Left kidney (tissue), 2 donors: Measurements from ENCODE around the gene CYP21A2. TPM values are rescaled to one million over a fixed set of nuclear protein-coding genes. Genes with fewer than 3 reads are reported as not detected.
"Not testable (repeated sequence)": the region's sequence is repeated elsewhere in the genome, so short reads cannot be mapped to it uniquely, and the experiment has no call there.

Source experiments
- DNase-seq: peaks from one replicate; pipeline ENCODE4 v3.0.0-alpha.2; 2013
- polyA plus RNA-seq: library from polyadenylated mRNA; unstranded; fragments of 120-200 nt; gene quantifications from one replicate; pipeline ENCODE4 v1.2.1, GENCODE V29; 2013; ENCODE audit not compliant: insufficient read length

The CYP21A2 gene
- polyA plus RNA-seq, 1 donor, result 0.55 TPM

DNA sequence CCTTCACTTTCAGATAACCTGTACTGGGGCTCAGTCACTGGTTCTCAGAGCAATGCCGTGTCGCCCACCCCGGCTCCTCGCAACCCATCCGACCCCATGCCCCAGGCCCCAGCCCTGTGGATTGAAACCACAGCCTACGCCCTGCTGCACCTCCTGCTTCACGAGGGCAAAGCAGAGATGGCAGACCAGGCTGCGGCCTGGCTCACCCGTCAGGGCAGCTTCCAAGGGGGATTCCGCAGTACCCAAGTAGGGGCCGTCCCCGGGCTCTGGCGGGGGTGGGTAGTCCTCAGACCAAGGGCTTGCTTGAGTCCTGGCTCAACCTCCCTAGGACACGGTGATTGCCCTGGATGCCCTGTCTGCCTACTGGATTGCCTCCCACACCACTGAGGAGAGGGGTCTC lies 8.7 kb upstream of the CYP21A2 start:
- DNase-seq, result not testable (repeated sequence)

DNA sequence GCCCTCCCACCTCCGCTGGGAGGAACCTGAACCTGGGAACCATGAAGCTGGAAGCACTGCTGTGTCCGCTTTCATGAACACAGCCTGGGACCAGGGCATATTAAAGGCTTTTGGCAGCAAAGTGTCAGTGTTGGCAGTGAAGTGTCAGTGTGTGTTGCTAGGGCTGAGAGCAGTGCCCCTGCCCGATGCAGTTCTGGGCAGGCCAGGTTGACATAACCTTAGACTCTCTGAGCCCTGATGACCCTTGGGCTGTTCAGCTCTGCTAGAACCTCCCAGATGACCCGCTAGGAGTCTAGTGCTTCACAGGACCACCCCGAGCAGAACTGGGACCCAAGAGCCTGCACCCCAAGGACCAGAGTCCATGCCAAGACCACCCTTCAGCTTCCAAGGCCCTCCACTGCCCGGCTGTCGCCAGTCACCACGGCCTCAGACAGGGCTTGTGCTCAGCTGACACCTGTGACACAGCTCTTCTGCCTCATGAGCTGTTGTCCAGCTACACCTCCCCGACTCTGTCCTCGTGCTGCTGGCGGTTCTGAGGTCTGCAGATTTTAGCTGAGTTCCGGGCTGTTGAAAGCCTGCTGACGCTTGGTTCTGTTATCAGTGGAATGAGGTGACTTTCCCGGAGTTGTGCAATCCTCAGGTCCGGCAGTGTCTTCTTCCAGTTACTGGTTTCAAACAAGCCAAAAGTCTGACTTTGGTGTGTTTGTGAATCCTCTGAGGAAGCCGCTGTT lies 2.8 kb upstream of the CYP21A2 start:
- not testable (repeated sequence) for DNase-seq

DNA sequence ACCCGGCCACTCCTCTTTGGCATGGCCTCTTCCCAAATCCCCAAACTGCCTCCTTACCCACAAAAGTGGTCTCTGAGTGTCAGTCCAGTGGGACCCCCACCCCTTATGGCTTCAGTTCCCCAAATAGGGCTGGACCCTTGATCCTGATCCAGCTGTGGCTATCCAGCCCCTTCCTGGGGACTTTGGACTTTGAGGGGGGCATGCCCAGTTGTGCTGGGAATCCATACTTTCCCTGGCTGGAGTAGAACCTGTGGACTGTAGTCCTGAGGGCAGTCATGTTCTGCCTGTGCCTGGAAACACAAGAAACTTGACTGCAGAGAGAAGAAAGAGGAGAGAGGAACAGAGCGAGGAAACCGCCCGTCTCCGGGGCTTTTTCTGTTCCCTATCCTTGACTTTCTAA lies 1.1 kb upstream of the CYP21A2 start:
- not testable (repeated sequence) for DNase-seq

DNA sequence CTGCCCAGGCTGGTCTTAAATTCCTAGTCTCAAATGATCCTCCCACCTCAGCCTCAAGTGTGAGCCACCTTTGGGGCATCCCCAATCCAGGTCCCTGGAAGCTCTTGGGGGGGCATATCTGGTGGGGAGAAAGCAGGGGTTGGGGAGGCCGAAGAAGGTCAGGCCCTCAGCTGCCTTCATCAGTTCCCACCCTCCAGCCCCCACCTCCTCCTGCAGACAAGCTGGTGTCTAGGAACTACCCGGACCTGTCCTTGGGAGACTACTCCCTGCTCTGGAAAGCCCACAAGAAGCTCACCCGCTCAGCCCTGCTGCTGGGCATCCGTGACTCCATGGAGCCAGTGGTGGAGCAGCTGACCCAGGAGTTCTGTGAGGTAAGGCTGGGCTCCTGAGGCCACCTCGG lies 663 bp downstream of the CYP21A2 start:
- not testable (repeated sequence) for DNase-seq

DNA sequence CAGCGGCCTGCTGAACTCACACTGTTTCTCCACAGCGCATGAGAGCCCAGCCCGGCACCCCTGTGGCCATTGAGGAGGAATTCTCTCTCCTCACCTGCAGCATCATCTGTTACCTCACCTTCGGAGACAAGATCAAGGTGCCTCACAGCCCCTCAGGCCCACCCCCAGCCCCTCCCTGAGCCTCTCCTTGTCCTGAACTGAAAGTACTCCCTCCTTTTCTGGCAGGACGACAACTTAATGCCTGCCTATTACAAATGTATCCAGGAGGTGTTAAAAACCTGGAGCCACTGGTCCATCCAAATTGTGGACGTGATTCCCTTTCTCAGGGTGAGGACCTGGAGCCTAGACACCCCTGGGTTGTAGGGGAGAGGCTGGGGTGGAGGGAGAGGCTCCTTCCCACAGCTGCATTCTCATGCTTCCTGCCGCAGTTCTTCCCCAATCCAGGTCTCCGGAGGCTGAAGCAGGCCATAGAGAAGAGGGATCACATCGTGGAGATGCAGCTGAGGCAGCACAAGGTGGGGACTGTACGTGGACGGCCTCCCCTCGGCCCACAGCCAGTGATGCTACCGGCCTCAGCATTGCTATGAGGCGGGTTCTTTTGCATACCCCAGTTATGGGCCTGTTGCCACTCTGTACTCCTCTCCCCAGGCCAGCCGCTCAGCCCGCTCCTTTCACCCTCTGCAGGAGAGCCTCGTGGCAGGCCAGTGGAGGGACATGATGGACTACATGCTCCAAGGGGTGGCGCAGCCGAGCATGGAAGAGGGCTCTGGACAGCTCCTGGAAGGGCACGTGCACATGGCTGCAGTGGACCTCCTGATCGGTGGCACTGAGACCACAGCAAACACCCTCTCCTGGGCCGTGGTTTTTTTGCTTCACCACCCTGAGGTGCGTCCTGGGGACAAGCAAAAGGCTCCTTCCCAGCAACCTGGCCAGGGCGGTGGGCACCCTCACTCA lies 1.4 kb downstream of the CYP21A2 start:
- DNase-seq, result not testable (repeated sequence)

DNA sequence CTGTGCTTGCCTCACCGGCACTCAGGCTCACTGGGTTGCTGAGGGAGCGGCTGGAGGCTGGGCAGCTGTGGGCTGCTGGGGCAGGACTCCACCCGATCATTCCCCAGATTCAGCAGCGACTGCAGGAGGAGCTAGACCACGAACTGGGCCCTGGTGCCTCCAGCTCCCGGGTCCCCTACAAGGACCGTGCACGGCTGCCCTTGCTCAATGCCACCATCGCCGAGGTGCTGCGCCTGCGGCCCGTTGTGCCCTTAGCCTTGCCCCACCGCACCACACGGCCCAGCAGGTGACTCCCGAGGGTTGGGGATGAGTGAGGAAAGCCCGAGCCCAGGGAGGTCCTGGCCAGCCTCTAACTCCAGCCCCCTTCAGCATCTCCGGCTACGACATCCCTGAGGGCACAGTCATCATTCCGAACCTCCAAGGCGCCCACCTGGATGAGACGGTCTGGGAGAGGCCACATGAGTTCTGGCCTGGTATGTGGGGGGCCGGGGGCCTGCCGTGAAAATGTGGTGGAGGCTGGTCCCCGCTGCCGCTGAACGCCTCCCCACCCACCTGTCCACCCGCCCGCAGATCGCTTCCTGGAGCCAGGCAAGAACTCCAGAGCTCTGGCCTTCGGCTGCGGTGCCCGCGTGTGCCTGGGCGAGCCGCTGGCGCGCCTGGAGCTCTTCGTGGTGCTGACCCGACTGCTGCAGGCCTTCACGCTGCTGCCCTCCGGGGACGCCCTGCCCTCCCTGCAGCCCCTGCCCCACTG lies 2.3 kb downstream of the CYP21A2 start:
- not testable (repeated sequence) for DNase-seq

DNA sequence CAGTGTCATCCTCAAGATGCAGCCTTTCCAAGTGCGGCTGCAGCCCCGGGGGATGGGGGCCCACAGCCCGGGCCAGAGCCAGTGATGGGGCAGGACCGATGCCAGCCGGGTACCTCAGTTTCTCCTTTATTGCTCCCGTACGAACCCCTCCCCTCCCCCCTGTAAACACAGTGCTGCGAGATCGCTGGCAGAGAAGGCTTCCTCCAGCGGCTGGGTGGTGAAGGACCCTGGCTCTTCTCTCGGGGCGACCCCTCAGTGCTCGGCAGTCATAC lies 2.8 kb downstream of the CYP21A2 start:
- not testable (repeated sequence) for DNase-seq

DNA sequence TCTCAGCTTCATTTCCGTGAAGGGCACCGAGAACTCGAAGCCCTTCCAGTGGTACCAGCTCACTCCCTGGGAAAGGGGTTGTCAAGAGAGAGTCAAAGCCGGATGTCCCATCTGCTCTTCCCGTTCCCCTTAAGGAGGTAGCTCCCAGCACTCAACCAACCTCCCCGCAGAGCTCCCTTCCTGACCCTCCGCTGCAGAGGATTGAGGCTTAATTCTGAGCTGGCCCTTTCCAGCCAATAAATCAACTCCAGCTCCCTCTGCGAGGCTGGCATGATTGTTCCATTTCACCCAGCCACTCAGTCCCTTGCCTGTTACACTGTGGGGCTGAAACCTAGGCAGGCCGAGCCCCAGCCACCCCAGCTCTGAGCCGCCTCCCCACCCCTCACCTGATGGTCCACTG lies 3.2 kb downstream of the CYP21A2 start:
- DNase-seq, result not testable (repeated sequence)

DNA sequence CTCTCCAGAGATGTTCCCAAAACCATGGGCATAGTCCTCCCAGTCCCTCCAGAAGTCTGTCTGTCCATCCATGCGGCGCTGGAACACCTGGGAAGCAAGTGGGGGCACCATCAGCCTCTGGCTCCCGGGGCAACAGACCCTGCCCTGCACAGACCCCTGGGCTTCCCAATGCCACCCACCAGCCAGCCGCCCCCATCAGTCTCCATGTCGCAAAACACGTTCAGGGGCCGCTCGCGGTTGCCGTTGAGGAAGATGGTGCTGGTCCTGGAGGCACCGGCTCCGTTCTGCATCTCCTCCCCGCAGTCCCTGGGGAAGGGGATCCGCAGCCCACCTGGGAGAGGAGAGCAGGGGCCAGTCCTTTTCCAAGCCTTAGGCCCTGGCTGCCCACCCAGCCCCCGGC lies 4.1 kb downstream of the CYP21A2 start:
- not testable (repeated sequence) for DNase-seq

DNA sequence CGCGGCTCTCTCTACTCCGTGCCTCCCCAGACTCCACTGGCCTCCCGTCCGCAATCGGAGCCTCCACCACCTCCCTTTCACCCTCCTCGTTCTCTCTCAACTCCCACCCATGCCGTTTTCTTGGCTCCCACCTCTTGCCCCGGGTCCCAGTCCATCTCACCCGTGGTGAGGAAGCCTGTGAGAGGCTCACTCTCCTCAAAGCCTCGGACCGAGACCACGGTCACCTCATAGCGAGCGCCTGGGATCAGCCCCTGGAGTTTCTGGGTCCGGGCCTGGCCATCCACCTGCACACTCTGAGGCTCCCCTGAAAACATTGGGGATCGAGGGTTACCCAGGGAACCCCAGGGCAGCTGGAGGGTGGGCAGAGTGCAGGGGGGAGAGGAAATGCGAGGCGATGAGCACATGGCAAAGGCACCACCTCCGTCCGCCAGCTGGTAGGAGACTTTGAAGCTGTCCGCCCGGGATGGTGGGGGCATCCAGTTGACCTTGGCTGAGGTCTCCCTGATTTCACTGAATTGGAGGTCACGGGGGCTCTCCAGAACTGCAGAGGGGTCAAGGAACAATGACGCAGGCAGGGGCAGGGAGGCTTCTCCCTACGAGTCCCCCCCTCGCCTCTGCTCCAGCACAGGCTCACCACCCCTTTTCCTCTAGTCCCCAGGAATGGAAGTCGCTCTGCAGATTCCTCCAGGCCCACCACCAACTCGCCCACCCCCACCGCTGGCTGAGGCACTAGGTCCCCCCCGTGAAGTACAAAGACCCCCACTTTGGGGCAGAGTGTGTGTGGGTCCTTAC lies 5.6 kb downstream of the CYP21A2 start:
- DNase-seq, result not testable (repeated sequence)

DNA sequence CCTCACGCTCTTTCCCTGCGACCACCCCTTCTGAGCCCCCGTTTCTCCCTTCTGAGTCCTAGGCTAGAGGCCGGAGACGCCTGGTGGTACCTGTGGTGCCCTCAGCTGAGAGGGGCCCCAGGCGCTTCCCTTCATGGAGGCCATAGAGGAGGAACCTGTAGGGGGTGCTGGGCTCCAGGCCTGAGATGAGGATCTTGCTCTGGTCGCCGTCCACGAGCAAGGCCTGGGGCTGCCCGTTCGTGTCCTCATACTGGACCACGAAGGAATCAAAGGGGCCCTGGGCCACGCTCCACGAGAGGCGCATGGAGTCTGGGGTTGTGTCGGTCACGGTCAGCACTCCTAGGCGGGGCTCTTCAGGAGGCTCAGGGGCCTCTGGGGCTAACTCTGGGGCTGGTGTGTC lies 6.7 kb downstream of the CYP21A2 start:
- DNase-seq, result not testable (repeated sequence)

DNA sequence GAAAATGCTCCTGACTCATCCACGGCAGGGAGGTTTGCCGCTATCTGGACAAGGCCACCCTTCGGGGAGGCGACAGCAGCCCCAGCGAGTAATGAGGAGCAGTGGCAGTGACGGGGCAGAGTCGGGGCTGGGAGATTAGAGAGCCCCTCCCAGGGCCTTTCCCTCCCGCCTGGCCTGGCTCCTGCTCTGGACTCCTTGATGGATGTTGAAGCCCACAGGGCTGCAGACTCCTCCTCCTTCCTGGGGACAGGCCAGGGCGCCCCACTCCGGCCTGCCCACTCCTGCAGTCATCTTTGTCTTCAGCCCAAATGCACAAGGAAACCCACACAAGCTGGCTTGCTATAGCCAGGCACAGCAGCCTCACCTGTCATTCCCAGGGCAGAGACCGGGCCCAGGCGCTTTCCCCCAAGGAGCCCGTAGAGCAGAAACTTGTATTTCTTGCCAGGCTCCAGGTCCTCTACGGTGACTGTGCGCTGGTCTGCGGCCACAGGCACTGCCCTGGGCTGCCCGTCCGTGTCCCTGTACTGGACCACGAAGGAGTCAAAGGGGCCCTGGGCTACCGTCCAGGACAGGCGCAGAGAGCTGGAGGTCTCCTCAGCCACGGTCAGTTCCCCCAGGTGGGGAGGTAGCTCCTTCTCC lies 7.7 kb downstream of the CYP21A2 start:
- no peak for DNase-seq

DNA sequence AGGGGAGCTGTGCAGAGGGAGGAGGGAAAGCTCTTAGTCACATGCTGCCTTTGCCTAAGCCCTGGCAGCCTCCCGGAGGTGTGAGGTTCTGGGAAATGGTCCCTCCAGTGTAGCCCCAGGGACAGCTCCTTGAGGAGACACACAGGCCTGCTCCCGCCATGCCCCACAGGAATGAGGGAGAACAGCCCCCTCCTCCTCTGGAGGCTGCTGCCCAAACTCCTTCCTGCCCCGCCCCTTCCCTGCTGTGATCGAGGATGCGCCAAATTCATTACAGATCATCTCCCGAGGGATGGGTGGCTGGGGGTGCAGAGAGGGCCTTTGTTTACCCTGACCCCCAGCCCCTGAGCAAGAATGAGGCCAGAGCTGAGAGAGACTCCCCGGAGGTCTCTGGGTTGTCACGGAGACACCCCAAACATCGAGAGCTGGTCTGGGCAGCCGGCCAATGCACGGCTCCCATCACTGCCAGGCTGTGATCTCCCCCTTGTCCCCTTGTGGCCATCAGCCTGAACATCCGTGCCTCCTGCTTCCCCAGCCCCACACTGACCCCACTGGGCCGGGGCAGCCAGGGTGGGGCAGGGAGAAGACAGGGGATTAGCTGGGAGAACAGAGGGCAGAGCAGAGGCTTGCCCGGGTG lies 8.4 kb downstream of the CYP21A2 start:
- DNase-seq, result no peak

DNA sequence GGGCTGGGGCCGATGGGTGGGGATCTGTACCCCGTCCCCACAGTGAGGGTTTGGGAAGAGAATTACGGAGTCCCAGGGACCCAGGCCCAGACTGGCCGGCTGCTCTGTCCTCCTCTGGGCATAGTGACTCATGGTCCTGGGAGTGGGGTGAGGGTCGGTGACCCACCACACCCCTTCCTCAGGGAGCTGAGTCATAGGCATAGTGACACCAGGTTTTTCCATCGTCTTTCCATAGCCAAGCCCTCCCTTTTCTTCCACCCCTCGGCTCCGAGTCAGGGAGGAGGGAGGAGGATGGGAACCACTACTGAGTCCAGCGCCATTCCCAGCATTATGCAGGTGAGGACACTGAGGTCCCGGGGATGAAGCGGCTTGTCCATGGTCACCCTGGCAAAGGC lies 8.9 kb downstream of the CYP21A2 start:
- DNase-seq, result no peak

DNA sequence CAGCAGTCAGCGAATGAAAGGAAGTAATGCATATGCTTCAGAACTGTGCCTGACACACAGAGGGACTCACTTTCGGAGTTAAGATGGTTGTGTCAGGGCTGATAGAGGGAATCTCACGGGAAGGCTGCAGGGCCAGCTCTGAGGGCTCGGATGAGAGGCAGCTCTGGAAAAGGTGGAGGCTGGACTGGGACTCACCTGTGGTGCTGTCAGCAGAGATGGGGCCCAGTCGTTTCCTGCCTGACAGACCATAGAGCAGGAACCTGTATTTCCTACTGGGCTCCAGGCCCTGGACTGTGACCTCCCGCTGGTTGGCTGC lies 9.3 kb downstream of the CYP21A2 start:
- no peak for DNase-seq

DNA sequence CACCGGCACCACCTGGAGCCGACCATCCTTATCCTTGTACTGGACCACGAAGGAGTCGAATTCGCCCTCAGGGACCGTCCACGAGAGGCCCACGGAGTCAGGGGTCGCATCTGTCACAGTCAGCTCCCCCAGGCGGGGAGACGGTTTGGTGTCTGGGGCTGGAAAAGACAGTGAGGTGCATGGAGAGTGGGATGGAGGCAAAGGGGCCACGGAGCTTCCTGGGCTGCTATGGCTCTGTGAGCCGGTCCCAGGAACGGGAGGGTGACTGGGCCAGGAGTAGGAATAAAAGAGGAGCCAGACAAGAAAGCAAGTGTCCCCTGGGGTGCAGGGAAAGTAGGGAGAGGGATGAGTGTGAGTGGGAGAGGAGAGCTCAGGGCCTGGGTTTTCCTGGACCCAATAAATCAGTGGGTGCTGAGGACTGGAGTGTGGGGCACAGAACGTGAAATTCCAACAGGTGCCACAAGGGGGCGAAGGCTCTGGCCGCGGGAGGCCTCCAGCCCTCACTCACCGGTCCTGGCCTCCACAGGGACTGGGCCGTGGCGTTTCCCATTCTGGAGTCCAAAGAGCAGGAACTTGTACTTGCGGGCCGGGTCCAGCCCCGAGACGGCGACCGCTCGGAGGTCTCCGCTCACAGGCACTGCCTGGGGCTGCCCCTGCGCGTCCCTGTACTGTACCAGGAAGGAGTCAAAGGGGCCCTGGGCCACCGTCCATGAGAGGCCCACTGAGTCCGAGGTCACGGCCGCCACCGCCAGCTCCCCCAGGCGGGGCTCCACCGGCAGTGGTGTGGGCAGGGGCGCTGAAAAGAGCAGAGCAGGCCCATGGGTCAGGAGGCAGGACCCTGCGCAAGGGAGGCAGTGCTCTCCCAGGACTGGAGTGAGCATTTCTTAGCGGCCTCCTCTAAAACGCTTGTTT lies 9.9 kb downstream of the CYP21A2 start:
- peak; percentile 48 for DNase-seq

DNA sequence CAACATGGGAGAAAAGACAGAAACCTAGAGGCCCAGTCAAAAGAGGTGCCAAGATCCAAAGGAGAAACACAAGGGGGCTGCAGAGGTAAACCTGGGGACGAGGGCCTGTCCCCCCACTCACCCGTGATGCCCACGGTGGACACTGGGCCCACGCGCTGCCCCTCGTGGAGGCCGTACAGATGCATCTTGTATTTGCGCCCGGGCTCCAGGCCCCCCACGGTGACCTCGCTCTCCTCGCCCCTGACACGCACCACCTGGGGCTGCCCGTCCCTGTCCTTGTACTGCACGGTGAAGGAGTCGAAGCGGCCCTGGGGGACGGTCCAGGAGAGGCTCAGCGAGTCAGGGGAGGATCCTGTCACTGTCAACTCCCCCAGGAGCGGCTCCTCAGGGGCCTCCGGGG lies 10.9 kb downstream of the CYP21A2 start:
- DNase-seq, result not testable (repeated sequence)

DNA sequence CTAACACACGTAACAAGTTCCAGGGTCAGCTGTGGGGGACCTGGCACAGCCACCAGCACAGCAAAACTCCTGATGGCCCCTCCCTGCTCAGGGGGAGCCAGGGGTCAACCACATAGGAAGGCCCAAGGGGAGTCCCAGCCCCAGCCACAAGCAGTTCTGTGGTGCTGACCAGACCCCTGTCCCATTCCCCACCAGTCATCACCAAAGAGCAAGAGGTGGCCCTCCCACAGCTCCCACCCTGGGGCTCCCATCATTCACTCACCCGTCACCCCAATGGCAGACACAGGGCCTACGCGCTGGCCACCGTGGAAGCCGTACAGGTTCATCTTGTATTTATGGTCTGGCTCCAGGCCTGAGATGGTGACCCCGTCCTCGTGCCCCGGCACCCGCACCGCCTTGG lies 11.5 kb downstream of the CYP21A2 start:
- DNase-seq, result not testable (repeated sequence)

DNA sequence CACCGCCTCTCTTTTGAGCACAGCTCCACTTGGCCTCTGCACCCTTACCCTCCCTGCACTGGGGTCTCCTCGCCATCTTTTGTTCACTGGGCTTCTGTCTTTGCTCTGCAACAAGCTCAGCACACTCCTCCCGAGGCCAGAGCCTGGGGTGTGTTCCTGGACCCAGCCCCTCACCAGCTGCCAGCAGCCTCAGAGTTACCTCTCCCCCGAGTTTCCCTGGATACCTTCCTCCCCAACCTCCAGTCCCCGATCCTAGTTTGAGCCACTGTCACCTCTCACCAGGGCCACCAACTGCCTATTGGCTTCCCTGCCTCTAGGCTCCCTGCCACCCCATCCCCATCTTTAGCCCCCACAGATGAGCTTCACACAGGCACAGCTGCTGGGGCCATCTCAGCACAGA lies 12.3 kb downstream of the CYP21A2 start:
- no peak for DNase-seq

DNA sequence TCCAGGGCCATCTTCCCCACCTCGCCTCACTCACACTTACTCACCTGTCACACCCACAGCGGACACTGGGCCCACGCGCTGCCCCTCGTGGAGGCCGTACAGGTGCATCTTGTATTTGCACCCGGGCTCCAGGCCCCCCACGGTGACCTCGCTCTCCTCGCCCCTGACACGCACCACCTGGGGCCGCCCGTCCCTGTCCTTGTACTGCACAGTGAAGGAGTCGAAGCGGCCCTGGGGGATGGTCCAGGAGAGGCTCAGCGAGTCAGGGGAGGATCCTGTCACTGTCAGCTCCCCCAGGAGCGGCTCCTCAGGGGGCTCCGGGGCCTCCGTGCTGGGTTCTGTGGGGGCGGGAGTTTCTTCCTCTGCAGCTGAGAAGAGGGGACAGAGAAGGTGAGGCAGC lies 14.4 kb downstream of the CYP21A2 start:
- DNase-seq, result not testable (repeated sequence)
